ENCODE results near the gene SNX30.
"Not testable (repeated sequence)": the region's sequence is repeated elsewhere in the genome, so short reads cannot be mapped to it uniquely, and the experiment has no call there.

DNA sequence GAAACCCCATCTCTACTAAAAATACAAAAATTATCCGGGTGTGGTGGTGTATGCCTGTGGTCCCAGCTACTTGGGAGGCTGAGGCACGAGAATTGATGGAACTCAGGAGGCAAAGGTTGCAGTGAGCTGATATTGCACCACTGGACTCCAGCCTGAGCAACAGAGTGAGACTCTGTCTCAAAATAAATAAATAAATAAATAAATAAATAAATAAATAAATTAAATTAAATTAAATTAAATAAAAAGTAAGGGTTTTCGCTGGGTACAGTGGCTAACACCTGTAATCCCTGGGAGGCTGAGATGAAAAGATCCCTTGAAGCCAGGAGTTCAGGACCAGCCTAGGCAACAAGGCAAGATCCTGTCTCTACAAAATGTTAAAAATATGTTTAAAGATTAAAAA is 27.8 kb upstream of the SNX30 start:
- TF ChIP-seq, protein P1, sequence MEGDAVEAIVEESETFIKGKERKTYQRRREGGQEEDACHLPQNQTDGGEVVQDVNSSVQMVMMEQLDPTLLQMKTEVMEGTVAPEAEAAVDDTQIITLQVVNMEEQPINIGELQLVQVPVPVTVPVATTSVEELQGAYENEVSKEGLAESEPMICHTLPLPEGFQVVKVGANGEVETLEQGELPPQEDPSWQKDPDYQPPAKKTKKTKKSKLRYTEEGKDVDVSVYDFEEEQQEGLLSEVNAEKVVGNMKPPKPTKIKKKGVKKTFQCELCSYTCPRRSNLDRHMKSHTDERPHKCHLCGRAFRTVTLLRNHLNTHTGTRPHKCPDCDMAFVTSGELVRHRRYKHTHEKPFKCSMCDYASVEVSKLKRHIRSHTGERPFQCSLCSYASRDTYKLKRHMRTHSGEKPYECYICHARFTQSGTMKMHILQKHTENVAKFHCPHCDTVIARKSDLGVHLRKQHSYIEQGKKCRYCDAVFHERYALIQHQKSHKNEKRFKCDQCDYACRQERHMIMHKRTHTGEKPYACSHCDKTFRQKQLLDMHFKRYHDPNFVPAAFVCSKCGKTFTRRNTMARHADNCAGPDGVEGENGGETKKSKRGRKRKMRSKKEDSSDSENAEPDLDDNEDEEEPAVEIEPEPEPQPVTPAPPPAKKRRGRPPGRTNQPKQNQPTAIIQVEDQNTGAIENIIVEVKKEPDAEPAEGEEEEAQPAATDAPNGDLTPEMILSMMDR (IDR thresholded peaks at IDR 0.05): not testable (repeated sequence)
- not testable (repeated sequence) for TF ChIP-seq EZH2 (IDR thresholded peaks at IDR 0.05; ENCODE audit: borderline replicate concordance, insufficient read depth, low read depth, low read length, poor library complexity, severe bottlenecking)

All from B cell (primary cell).